Measurements from ENCODE around the gene VILL.

The VILL gene

GRCh38 chr3:37990527-37990926 is at the start of gene VILL:
VILL (plus strand) TSS chr3:37990786; CDS start chr3:37993673, 2,887 bp downstream.
- Mint-ChIP-seq H3K4me1 (peaks cover 24% of the 10 kb centered on the region), H3K27ac (peak within 1 kb of the TSS in 1 of 2 donors; percentile 63)
- ATAC-seq = no peak

DNA sequence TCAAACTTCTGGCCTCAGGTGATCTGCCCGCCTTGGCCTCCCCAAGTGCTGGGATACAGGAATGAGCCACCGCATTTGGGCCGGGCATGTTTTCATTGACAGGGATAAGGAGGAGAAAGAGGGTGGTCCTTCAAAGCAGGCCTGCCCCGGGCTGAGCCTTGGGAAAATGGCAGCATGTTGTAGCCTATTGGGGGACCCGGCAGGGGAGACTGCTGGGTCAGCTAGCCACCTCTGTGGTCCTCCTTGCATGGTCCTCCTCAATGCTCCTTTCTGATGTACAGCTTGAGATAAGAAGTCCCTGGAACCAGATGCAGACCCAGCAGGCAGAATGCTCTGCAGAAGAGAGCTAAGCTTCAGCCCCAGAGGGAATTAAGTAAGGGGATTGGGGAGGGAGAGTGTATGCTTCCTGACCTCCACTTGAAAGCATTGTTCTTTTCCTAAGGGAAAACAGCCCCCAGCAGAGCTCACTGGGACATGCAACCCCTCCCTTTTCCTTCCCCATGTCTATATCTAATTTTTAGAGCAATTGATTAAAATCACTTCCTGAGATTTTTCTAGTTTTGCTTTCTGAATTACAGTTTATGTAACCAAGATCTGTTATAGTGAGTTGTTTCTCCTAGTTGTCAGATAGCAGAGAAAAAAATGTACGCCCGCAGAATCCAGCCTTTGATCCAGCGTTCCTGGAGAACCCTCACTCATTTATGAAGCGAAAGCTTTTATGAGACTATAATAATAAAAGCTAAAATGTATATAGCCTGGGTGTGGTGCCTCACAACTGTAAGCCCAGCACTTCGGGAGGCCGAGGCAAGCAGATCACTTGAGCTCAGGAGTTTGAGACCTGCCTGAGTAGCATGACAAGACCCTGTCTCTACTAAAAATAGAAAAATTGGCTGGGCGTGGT is 48.7 kb upstream of the VILL start:
- H3K4me1 Mint-ChIP-seq = peaks cover 6% of the 10 kb centered on the region

More at GRCh38 chr3:37990527-37990926, at the start of gene VILL:
- Mint-ChIP-seq H3K4me3 (no peak within 1 kb of the TSS), H3K27me3 (no peaks in the 10 kb centered on the region), H3K9me3 (no peaks in the 10 kb centered on the region)
- DNase-seq = no peak

DNA sequence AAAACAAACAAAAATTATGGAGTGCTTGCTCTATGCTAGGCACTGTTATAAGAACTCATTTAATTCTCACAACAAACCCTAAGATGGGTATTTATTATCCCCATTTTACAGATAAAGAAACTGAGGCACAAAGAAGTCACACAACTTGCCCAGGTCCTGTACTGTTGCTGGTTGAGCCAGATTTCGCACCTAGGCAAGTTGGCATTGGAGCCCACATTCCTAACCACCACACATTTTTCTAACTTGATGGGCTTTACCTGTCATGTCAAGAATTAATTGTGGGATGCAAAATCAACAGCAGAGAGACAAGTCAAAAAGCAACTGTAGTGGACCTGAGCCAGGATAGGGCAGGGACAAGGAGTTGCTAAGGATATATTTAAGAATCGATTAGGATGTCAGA is 47.9 kb upstream of the VILL start:
- ATAC-seq = no peak
- no peak overlapping the region for H3K27ac Mint-ChIP-seq
- peaks cover 6% of the 10 kb centered on the region for H3K4me1 Mint-ChIP-seq
- no peak overlapping the region for H3K4me3 Mint-ChIP-seq
- no peaks in the 10 kb centered on the region for H3K9me3 Mint-ChIP-seq
- DNase-seq = no peak
- H3K27me3 Mint-ChIP-seq = peaks cover 11% of the 10 kb centered on the region

More for the DNA sequence above, 48.7 kb upstream of the VILL start:
- DNase-seq (no peak), ATAC-seq (no peak)
- no peaks in the 10 kb centered on the region for H3K9me3 Mint-ChIP-seq
- H3K27me3 Mint-ChIP-seq = peaks cover 13% of the 10 kb centered on the region
- H3K27ac Mint-ChIP-seq = peak overlapping the region in 1 of 2 donors; percentile 7
- H3K4me3 Mint-ChIP-seq = no peak overlapping the region

- peak overlapping the region in 1 of 2 donors; percentile 89 for H3K27ac Mint-ChIP-seq
These were observed 47.5 kb upstream of the VILL start for GRCh38 chr3:37943126-37943525.

GRCh38 chr3:37943631-37944314 is 46.8 kb upstream of the VILL start:
- no peak for DNase-seq
- H3K27ac Mint-ChIP-seq = no peak overlapping the region
- H3K9me3 Mint-ChIP-seq = no peaks in the 10 kb centered on the region
- peaks cover under 1% of the 10 kb centered on the region for H3K27me3 Mint-ChIP-seq
- no peak overlapping the region for H3K4me3 Mint-ChIP-seq
- peaks cover 6% of the 10 kb centered on the region for H3K4me1 Mint-ChIP-seq
- ATAC-seq = no peak

More at GRCh38 chr3:37943126-37943525, 47.5 kb upstream of the VILL start:
- ATAC-seq = no peak
- Mint-ChIP-seq H3K4me1 (peaks cover 6% of the 10 kb centered on the region), H3K27me3 (peaks cover 7% of the 10 kb centered on the region), H3K4me3 (no peak overlapping the region), H3K9me3 (no peaks in the 10 kb centered on the region)
- no peak for DNase-seq

GRCh38 chr3:37944391-37944842 is 46.2 kb upstream of the VILL start:
- ATAC-seq = no peak
- Mint-ChIP-seq H3K27me3 (no peaks in the 10 kb centered on the region), H3K27ac (no peak overlapping the region), H3K4me3 (no peak overlapping the region), H3K4me1 (peaks cover 6% of the 10 kb centered on the region), H3K9me3 (no peaks in the 10 kb centered on the region)
- no peak for DNase-seq

DNA sequence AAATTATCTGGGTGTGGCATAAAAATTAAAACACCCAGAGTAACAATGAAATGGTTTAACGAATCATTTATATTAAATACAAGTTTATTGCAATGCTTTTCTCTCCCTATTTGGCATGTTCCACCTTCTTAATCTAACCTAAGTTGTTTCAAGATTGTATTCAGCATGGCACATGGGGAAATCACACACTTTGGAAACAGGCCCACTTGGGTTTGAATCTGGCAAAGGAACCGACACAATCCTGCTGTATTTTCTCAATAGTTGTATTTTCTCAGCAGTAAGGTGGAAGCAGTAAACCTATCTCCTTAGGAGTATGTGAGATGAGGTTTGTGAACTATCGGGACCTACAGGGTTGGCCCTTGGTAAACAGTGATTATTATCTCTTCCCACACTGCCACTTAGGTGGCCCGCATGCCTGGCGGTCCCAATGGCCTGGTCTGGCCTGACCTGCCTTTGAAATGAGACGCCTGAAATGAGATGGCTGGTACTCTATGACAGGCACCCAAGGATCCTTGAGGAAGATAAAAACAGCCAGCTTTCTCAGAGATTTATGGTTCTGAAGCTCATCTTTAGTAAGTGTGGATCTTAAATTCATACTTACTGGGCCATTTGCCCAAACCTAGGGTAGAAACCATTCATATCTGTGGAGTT is 45.3 kb upstream of the VILL start:
- no peaks in the 10 kb centered on the region for H3K27me3 Mint-ChIP-seq
- no peak overlapping the region for H3K27ac Mint-ChIP-seq
- peaks cover 6% of the 10 kb centered on the region for H3K4me1 Mint-ChIP-seq
- no peaks in the 10 kb centered on the region for H3K9me3 Mint-ChIP-seq
- ATAC-seq = no peak
- H3K4me3 Mint-ChIP-seq = no peak overlapping the region
- DNase-seq = no peak

GRCh38 chr3:37945807-37946530 is 44.6 kb upstream of the VILL start:
- Mint-ChIP-seq H3K4me3 (no peak overlapping the region), H3K4me1 (peaks cover 6% of the 10 kb centered on the region), H3K9me3 (no peaks in the 10 kb centered on the region), H3K27me3 (no peaks in the 10 kb centered on the region), H3K27ac (no peak overlapping the region)
- ATAC-seq (no peak), DNase-seq (no peak)

DNA sequence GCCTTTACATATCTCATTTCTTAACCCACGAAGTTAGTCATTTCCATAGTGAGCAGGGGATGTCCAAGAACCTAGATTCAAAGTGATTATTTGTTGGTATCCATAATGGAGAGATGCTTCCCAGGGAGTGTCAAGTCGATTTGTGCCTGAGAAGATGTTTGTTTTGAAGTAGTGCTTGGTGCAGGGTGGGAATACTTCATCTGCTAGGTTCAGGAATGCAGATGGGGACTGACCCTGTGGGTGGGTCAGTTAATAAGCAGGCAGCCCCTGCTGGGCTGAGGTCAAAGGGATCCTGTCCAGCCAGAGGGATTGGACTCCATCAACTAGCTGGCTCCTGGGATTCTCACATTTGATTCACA is 44.1 kb upstream of the VILL start:
- no peaks in the 10 kb centered on the region for H3K9me3 Mint-ChIP-seq
- H3K4me3 Mint-ChIP-seq = no peak overlapping the region
- ATAC-seq (no peak), DNase-seq (no peak)
- H3K4me1 Mint-ChIP-seq = peaks cover 6% of the 10 kb centered on the region
- H3K27me3 Mint-ChIP-seq = no peaks in the 10 kb centered on the region
- no peak overlapping the region for H3K27ac Mint-ChIP-seq

GRCh38 chr3:37949866-37950265 is 40.7 kb upstream of the VILL start:
- Mint-ChIP-seq H3K4me1 (no peaks in the 10 kb centered on the region), H3K27ac (no peak overlapping the region), H3K9me3 (no peaks in the 10 kb centered on the region), H3K27me3 (no peaks in the 10 kb centered on the region), H3K4me3 (no peak overlapping the region)
- ATAC-seq (no peak), DNase-seq (no peak)

GRCh38 chr3:37952564-37952963 is 38.0 kb upstream of the VILL start:
- H3K4me1 Mint-ChIP-seq = peaks cover 20% of the 10 kb centered on the region
- no peaks in the 10 kb centered on the region for H3K9me3 Mint-ChIP-seq
- DNase-seq (no peak), ATAC-seq (no peak)
- H3K27ac Mint-ChIP-seq = no peak overlapping the region
- H3K27me3 Mint-ChIP-seq = no peaks in the 10 kb centered on the region
- H3K4me3 Mint-ChIP-seq = no peak overlapping the region

- Mint-ChIP-seq H3K4me3 (no peak overlapping the region), H3K4me1 (peaks cover 24% of the 10 kb centered on the region), H3K27ac (peak overlapping the region in 1 of 2 donors; percentile 14), H3K9me3 (no peaks in the 10 kb centered on the region), H3K27me3 (no peaks in the 10 kb centered on the region)
- ATAC-seq (no peak), DNase-seq (no peak)
These were observed 37.4 kb upstream of the VILL start for GRCh38 chr3:37953226-37953625.

GRCh38 chr3:37953707-37954394 is 36.7 kb upstream of the VILL start:
- Mint-ChIP-seq H3K4me3 (no peak overlapping the region), H3K27ac (no peak overlapping the region), H3K27me3 (no peaks in the 10 kb centered on the region), H3K9me3 (no peaks in the 10 kb centered on the region), H3K4me1 (peaks cover 24% of the 10 kb centered on the region)
- ATAC-seq (no peak), DNase-seq (no peak)

DNA sequence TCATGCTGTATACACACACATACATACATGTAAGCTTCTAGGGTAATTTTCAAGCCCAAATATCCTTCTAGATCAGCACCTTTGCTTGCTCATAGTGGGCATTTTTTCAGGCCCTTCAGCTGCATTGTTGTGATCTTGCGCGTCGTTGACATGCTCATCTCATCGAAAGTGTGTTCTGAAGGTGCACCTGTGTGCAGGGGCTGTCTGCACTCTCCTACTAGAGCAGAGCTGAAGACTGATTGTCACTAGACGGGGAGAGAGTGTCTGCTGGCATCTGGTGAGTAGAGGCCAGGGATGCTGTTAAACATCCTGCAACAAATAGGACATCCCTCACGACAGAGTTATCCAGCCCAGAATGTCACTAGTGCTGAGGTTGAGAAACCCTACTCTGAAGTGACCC is 35.7 kb upstream of the VILL start:
- H3K27me3 Mint-ChIP-seq = no peaks in the 10 kb centered on the region
- no peak overlapping the region for H3K4me3 Mint-ChIP-seq
- no peaks in the 10 kb centered on the region for H3K9me3 Mint-ChIP-seq
- peaks cover 24% of the 10 kb centered on the region for H3K4me1 Mint-ChIP-seq
- ATAC-seq (no peak), DNase-seq (no peak)
- no peak overlapping the region for H3K27ac Mint-ChIP-seq
